HepG2 (cell line): Measurements from ENCODE around the gene KIRREL3. TPM values are rescaled to one million over a fixed set of nuclear protein-coding genes. Genes with fewer than 3 reads are reported as not detected.

Experiments used
- ATAC-seq: fragments of 200-7000 bp; cut with Tn5 transposase; 3 replicates; pipeline ENCODE4 v1.9.1; 2020; ENCODE audit warnings: mild to moderate bottlenecking, moderate library complexity
- Bru-seq: library from RNA; stranded (reverse); fragments of 400-500 nt; gene quantifications from one replicate; lab custom pipeline; 2021; lab: Mats Ljungman, UMichigan
- BruChase-seq, 2 experiments: library from RNA; stranded (reverse); fragments of 400-500 nt; gene quantifications; one replicate each; lab custom pipeline; 2021; lab: Mats Ljungman, UMichigan
- BruUV-seq: library from RNA; stranded (reverse); fragments of 400-500 nt; replicated peaks from 2 replicates; lab custom pipeline; 2021; lab: Mats Ljungman, UMichigan
- CTCF ChIA-PET: fragments of 300-600 bp; formaldehyde crosslinking; extraction: SDS; loops from one replicate; lab custom pipeline; 2021; ENCODE audit warnings: low total read pairs, inconsistent platforms, low intra/inter-chr PET ratio; lab: Yijun Ruan, JAX
- POLR2A ChIA-PET: fragments of 350-600 bp; sonication (Branson Sonifier 250); formaldehyde crosslinking; loops from one replicate; lab custom pipeline; 2020; ENCODE audit warnings: antibody characterized with exemption, inconsistent platforms; lab: Yijun Ruan, JAX
- DNase-seq: peaks from one replicate; pipeline ENCODE4 v3.0.0-alpha.2; 2015; ENCODE audit warnings: low spot score
- FAIRE-seq: peaks from 3 replicates; lab custom pipeline; 2011; peaks lifted over from hg19 to GRCh38; lab: Jason Lieb, UNC
- H2AFZ ChIP-seq: one replicate; pipeline ENCODE4 v1.6.1; 2011; ENCODE audit warnings: low read length, inconsistent platforms
- H3K27ac ChIP-seq: fragments of 300-600 bp; 3 replicates; pipeline ENCODE4 v1.8.0; 2011; ENCODE audit warnings: mixed run types, mild to moderate bottlenecking, mixed read lengths, low read length, inconsistent platforms; ENCODE audit not compliant: insufficient read depth; ENCODE audit errors: extremely low read length
- H3K27me3 ChIP-seq, 2 experiments: fragments of 200-600 bp in 1 of 2; 2 replicates in 1 of 2; 3 replicates in 1 of 2; pipeline versions ENCODE4 v1.6.0 to v1.8.0; 2011; ENCODE audit warnings: low read length in 2 of 2, mild to moderate bottlenecking in 2 of 2, moderate library complexity in 2 of 2, inconsistent platforms in 1 of 2; ENCODE audit not compliant: insufficient read depth in 2 of 2, control insufficient read depth in 1 of 2
- H3K36me3 ChIP-seq, 2 experiments: fragments of 200-600 bp in 1 of 2; replicated peaks in 1 of 2; 2 replicates in 1 of 2; 3 replicates in 1 of 2; pipeline versions ENCODE4 v1.5.1 to v1.8.0; 2011; ENCODE audit warnings: low read length in 2 of 2, inconsistent platforms in 1 of 2; ENCODE audit not compliant: insufficient read depth in 2 of 2, control insufficient read depth in 1 of 2
- H3K4me1 ChIP-seq: 2 replicates; pipeline ENCODE4 v1.5.1; 2012; ENCODE audit warnings: low read length, inconsistent platforms; ENCODE audit not compliant: insufficient read depth
- H3K4me2 ChIP-seq: 2 replicates; pipeline ENCODE4 v1.6.0; 2011; ENCODE audit warnings: low read depth, low read length, inconsistent platforms
- H3K4me3 ChIP-seq, 3 experiments: fragments of 200-600 bp in 1 of 3; sonication (generic), shearing (Covaris generic) in 1 of 3; replicated peaks in 1 of 3; 2 replicates each; pipeline ENCODE4 v1.5.1; 2011 to 2016; ENCODE audit warnings: low read length in 3 of 3, inconsistent platforms in 2 of 3, low read depth in 2 of 3, mild to moderate bottlenecking in 2 of 3, control low read depth in 1 of 3, mixed read lengths in 1 of 3; ENCODE audit not compliant: insufficient read depth in 1 of 3
- H3K79me2 ChIP-seq: one replicate; pipeline ENCODE4 v1.6.1; 2011; ENCODE audit warnings: low read length, inconsistent platforms; ENCODE audit not compliant: insufficient read depth
- H3K9ac ChIP-seq: 2 replicates; pipeline ENCODE4 v1.6.0; 2011; ENCODE audit warnings: mild to moderate bottlenecking, low read depth, low read length, inconsistent platforms; ENCODE audit not compliant: insufficient read depth
- H3K9me3 ChIP-seq: 2 replicates; pipeline ENCODE4 v1.5.1; 2012; ENCODE audit warnings: mild to moderate bottlenecking, low read length
- H4K20me1 ChIP-seq: 2 replicates; pipeline ENCODE4 v1.6.0; 2011; ENCODE audit warnings: inconsistent platforms, mild to moderate bottlenecking, low read length, moderate library complexity; ENCODE audit not compliant: insufficient read depth
- CREBL2 ChIP-seq: sonication (generic); formaldehyde crosslinking; IDR thresholded peaks from 2 replicates; pipeline ENCODE4 v1.8.1; 2023; ENCODE audit warnings: missing genetic modification reagents, mild to moderate bottlenecking, borderline replicate concordance
- EP300 ChIP-seq, 3 experiments: sonication (generic) in 1 of 3; formaldehyde crosslinking in 1 of 3; IDR thresholded peaks; 2 replicates each; pipeline versions ENCODE4 v1.5.1 to v1.6.1; 2011 to 2020; ENCODE audit warnings: low read depth in 2 of 3, low read length in 2 of 3, borderline replicate concordance in 1 of 3, improper control_type of control experiment in 1 of 3, mild to moderate bottlenecking in 1 of 3, missing genetic modification reagents in 1 of 3, moderate library complexity in 1 of 3
- SMAD3 ChIP-seq: sonication (generic); formaldehyde crosslinking; IDR thresholded peaks from 2 replicates; pipeline ENCODE4 v1.4.0; 2020; ENCODE audit warnings: missing genetic modification reagents
- WGBS: methylation state at CpG from one replicate; pipeline ENCODE4 v1.1.6; 2017; ENCODE audit warnings: low lambda C conversion rate; 5-methylcytosine and 5-hydroxymethylcytosine counted together
- in situ Hi-C: cut with HindIII; loops from 2 replicates; pipeline ENCODE4 v1.10.0; 2017; ENCODE audit warnings: low pct_unique_long_range_greater_than_20kb; ENCODE audit not compliant: extremely low pct_ligation_motif_present
- intact Hi-C: fragments of 100-400 bp; cut with micrococcal nuclease; formaldehyde crosslinking; loops from one replicate; pipeline ENCODE4 v1.10.0; 2022; ENCODE audit not compliant: unreplicated experiment
- long read RNA-seq, 2 experiments: library from RNA in 1 of 2; library from polyadenylated mRNA in 1 of 2; stranded (forward) in 1 of 2; unstranded in 1 of 2; transcript quantifications; one replicate each; pipeline ENCODE4 v2.0.0, GENCODE V29; 2019 to 2022
- polyA minus RNA-seq, 3 experiments: library from RNA; depleted of rRNA, polyadenylated mRNA; stranded (reverse); fragments of >200 nt; gene quantifications; 2 replicates each; pipeline ENCODE4 v1.2.3, GENCODE V29; 2011; ENCODE audit warnings: low replicate concordance in 1 of 3
- polyA plus RNA-seq, 8 experiments: library from polyadenylated mRNA; depleted of rRNA in 3 of 8; stranded (reverse) in 7 of 8; unstranded in 1 of 8; fragments of >200 nt; fragmentation: Illumina TruSeq in 4 of 8; extraction: Trizol in 4 of 8; gene quantifications; 2 replicates each; pipeline versions ENCODE4 v1.2.1 to v1.2.3, GENCODE V29; 2011 to 2016; ENCODE audit warnings: low read depth in 4 of 8, missing spikeins in 1 of 8, mixed read lengths in 1 of 8; ENCODE audit not compliant: insufficient read depth in 1 of 8
- total RNA-seq, 5 experiments: library from RNA; depleted of rRNA; stranded (reverse); fragments of >200 nt; fragmentation: Illumina TruSeq; extraction: Trizol; gene quantifications; 2 replicates each; pipeline ENCODE4 v1.2.3, GENCODE V29; 2016; ENCODE audit warnings: low read depth in 1 of 5

Gene KIRREL3
- total RNA-seq (2016; rRNA removed; fragmentation: Illumina TruSeq; extraction: Trizol) (not detected in 2 replicates), polyA plus RNA-seq (2011; rRNA removed) (not detected in 2 replicates), polyA minus RNA-seq (2011; rRNA and poly(A)+ RNA removed; ENCODE audit: low replicate concordance) (not detected in 2 replicates), Bru-seq, nascent RNA (percentile 0 among the genes with signal in this experiment), BruChase-seq, experiment 1, labeled RNA remaining after a 6-hour chase (not detected), BruChase-seq, experiment 2, labeled RNA remaining after a 2-hour chase (percentile 1 among the genes with signal in this experiment)
- not detected in 2 replicates for total RNA-seq (2016; cell fraction: cytosol; rRNA removed; fragmentation: Illumina TruSeq; extraction: Trizol; ENCODE audit: low read depth)
- total RNA-seq (2016; cell fraction: insoluble cytoplasmic fraction; rRNA removed; fragmentation: Illumina TruSeq; extraction: Trizol): not detected in 2 replicates
- total RNA-seq (2016; cell fraction: membrane; rRNA removed; fragmentation: Illumina TruSeq; extraction: Trizol): not detected in 2 replicates
- total RNA-seq (2016; cell fraction: nucleus; rRNA removed; fragmentation: Illumina TruSeq; extraction: Trizol): not detected in 2 replicates
- polyA plus RNA-seq (2011; cell fraction: cytosol; rRNA removed): not detected in 2 replicates
- polyA plus RNA-seq (2011; cell fraction: nucleus; rRNA removed): not detected in 2 replicates
- polyA plus RNA-seq (2012): 0.63 and 1.2 TPM in 2 replicates
- polyA plus RNA-seq (2016; cell fraction: cytosol; fragmentation: Illumina TruSeq; extraction: Trizol; ENCODE audit: low read depth): not detected in 2 replicates
- not detected in 2 replicates for polyA plus RNA-seq (2016; cell fraction: insoluble cytoplasmic fraction; fragmentation: Illumina TruSeq; extraction: Trizol; ENCODE audit: low read depth)
- not detected in 2 replicates for polyA plus RNA-seq (2016; cell fraction: membrane; fragmentation: Illumina TruSeq; extraction: Trizol; ENCODE audit: low read depth)
- polyA plus RNA-seq (2016; cell fraction: nucleus; fragmentation: Illumina TruSeq; extraction: Trizol; ENCODE audit: insufficient read depth, low read depth): not detected in 2 replicates
- polyA minus RNA-seq (2011; cell fraction: cytosol; rRNA and poly(A)+ RNA removed): not detected in 2 replicates
- not detected in 2 replicates for polyA minus RNA-seq (2011; cell fraction: nucleus; rRNA and poly(A)+ RNA removed)
- long read RNA-seq, experiment 1: 0 reads
- long read RNA-seq, experiment 2: 0 reads

GRCh38 chr11:127000291-127000968 is at the start of gene KIRREL3:
TSS of gene KIRREL3 (minus strand) at chr11:127000770.
- no peak within 1 kb of the TSS for H2AFZ ChIP-seq
- no peaks in the 10 kb centered on the region for H3K36me3 ChIP-seq
- WGBS: 32% methylated on average over 33 of the region's 42 CpGs
- no peaks in the 10 kb centered on the region for H3K4me1 ChIP-seq
- ChIA-PET CTCF (no interaction called here), POLR2A (no interaction called here)
- no peak within 1 kb of the TSS for H3K9ac ChIP-seq
- in situ Hi-C loops (no loop called here), intact Hi-C loops (no loop called here)
- H3K79me2 ChIP-seq: no peaks in the 10 kb centered on the region
- H3K9me3 ChIP-seq: no peaks in the 10 kb centered on the region
- H3K27ac ChIP-seq: no peak within 1 kb of the TSS
- no peak for FAIRE-seq
- TF ChIP-seq SMAD3 (CRISPR knock-in tag) (no peak), CREBL2 (CRISPR knock-in tag) (no peak), EP300 (IDR thresholded peaks at IDR 0.05; ENCODE audit: low read depth in 2 of 2, low read length in 2 of 2) (no peak), EP300 (CRISPR knock-in tag; IDR thresholded peaks at IDR 0.05; ENCODE audit: borderline replicate concordance) (no peak)
- TF ChIP-seq, all 625 proteins: peak for 0
- no TSS peak for BruUV-seq
- H3K4me2 ChIP-seq: no peak within 1 kb of the TSS
- H3K27me3 ChIP-seq: peaks cover 5 to 56% of the 10 kb centered on the region in 2 experiments; a peak in 3 of 5 replicates
- peaks cover 2% of the 10 kb centered on the region; the same call in 1 of the 2 replicates for H4K20me1 ChIP-seq
- DNase-seq (no peak), ATAC-seq (no peak)
- H3K4me3 ChIP-seq: no peak within 1 kb of the TSS
